Measurements from ENCODE around the gene DNAJB13.
"Not testable (repeated sequence)": the region's sequence is repeated elsewhere in the genome, so short reads cannot be mapped to it uniquely, and the experiment has no call there.

DNA sequence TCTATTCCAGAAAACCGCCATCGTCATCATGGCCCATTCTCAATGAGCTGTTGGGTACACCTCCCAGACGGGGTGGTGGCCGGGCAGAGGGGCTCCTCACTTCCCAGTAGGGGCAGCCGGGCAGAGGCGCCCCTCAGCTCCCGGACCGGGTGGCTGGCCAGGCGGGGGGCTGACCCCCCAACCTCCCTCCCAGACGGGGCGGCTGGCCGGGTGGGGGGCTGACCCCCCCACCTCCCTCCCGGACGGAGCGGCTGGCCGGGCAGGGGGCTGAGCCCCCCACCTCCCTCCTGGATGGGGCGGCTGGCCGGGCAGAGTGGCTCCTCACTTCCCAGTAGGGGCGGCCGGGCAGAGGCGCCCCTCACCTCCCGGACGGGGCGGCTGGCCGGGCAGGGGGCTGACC, 14.8 kb upstream of the DNAJB13 start:
- TF ChIP-seq, protein P1, sequence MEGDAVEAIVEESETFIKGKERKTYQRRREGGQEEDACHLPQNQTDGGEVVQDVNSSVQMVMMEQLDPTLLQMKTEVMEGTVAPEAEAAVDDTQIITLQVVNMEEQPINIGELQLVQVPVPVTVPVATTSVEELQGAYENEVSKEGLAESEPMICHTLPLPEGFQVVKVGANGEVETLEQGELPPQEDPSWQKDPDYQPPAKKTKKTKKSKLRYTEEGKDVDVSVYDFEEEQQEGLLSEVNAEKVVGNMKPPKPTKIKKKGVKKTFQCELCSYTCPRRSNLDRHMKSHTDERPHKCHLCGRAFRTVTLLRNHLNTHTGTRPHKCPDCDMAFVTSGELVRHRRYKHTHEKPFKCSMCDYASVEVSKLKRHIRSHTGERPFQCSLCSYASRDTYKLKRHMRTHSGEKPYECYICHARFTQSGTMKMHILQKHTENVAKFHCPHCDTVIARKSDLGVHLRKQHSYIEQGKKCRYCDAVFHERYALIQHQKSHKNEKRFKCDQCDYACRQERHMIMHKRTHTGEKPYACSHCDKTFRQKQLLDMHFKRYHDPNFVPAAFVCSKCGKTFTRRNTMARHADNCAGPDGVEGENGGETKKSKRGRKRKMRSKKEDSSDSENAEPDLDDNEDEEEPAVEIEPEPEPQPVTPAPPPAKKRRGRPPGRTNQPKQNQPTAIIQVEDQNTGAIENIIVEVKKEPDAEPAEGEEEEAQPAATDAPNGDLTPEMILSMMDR (conservative IDR thresholded peaks at IDR 0.05; ENCODE audit: low read depth, low read length): not testable (repeated sequence)
- TF ChIP-seq EZH2 (IDR thresholded peaks at IDR 0.05; ENCODE audit: low read length, unreplicated experiment); EZH2phosphoT487 (IDR thresholded peaks at IDR 0.05; ENCODE audit: borderline replicate concordance, low read length): not testable (repeated sequence)

Measured in PC-3 (cell line).